Right lobe of liver (tissue), 6 donors: ENCODE data around the gene HOXC13. TPM values are rescaled to one million over a fixed set of nuclear protein-coding genes. Genes with fewer than 3 reads are reported as not detected.

Experiments
- ATAC-seq, 4 donors: fragments of 200-7000 bp; cut with Tn5 transposase; one replicate each; pipeline ENCODE4 v1.9.1; 2020; ENCODE audit warnings: mild to moderate bottlenecking in 4 of 4, moderate library complexity in 4 of 4
- DNase-seq, 3 donors: peaks; one replicate each; pipeline ENCODE4 v3.0.0-alpha.2; 2020
- H3K27ac ChIP-seq, 3 donors: fragments of 200-600 bp; one replicate each; pipeline ENCODE4 v1.8.0; 2022
- H3K27me3 ChIP-seq, 2 donors: fragments of 200-600 bp; one replicate each; pipeline ENCODE4 v1.8.0; 2022
- H3K36me3 ChIP-seq, 4 donors: fragments of 200-600 bp; sonication (generic) in 1 of 4; one replicate each; pipeline versions ENCODE4 v1.5.1 to v1.8.0; 2017 to 2022; ENCODE audit warnings: control low read depth in 1 of 4
- H3K4me1 ChIP-seq, 4 donors: fragments of 200-600 bp; sonication (generic) in 1 of 4; one replicate each; pipeline versions ENCODE4 v1.5.1 to v1.8.0; 2017 to 2022; ENCODE audit warnings: control low read depth in 1 of 4
- H3K4me3 ChIP-seq, 3 donors: fragments of 200-600 bp; one replicate each; pipeline ENCODE4 v1.8.0; 2022
- H3K9me3 ChIP-seq, 4 donors: fragments of 200-600 bp; sonication (generic) in 1 of 4; one replicate each; pipeline versions ENCODE4 v1.5.1 to v1.8.0; 2017 to 2022; ENCODE audit warnings: control low read depth in 1 of 4
- CTCF ChIP-seq, 4 donors: fragments of 200-600 bp in 3 of 4; fragments of 450-650 bp in 1 of 4; IDR thresholded peaks; one replicate each; pipeline versions ENCODE4 v1.5.1 to v1.8.0; 2016 to 2022; ENCODE audit warnings: antibody characterized with exemption in 4 of 4, mild to moderate bottlenecking in 2 of 4
- POLR2A ChIP-seq: fragments of 450-650 bp; IDR thresholded peaks from one replicate; pipeline ENCODE4 v1.6.1; 2017; ENCODE audit warnings: antibody characterized with exemption, mild to moderate bottlenecking
- WGBS: methylation state at CpG from one replicate; pipeline ENCODE4 v1.1.6; 2018; ENCODE audit warnings: low coverage, low lambda C conversion rate; ENCODE audit not compliant: insufficient coverage; ENCODE audit errors: missing lambda C conversion rate; 5-methylcytosine and 5-hydroxymethylcytosine counted together
- intact Hi-C, 2 donors: fragments of 100-400 bp; cut with DNase I; formaldehyde crosslinking; loops; one replicate each; pipeline versions ENCODE4 v1.11.2 to v1.14.1; 2022
- total RNA-seq, 6 experiments: library from RNA; depleted of rRNA in 2 of 6; stranded (reverse); fragments of >200 nt in 2 of 6; fragmentation: NEBNext Ultra II Directional in 3 of 6; extraction: Animal tissue kit (Norgen Biotek cat#: 25700) in 3 of 6; gene quantifications; one replicate each; pipeline versions ENCODE4 v1.1.0 to v1.2.4, GENCODE V29; 2016 to 2023
- donor health status: DM: no; HTN: yes; CAD: no.
- donor health status: DM: no; HTN: no; CAD: no.
- donor health status: DM: no; HTN: no; CAD: no.
- donor health status: DM: no; HTN: yes; CAD: no.
- donor health status: DM: no; HTN: yes; CAD: no.

Gene HOXC13
- total RNA-seq, 6 experiments from 2014 or later, result not detected

GRCh38 chr12:53907103-53907502, 31.5 kb upstream of the HOXC13 start:
- WGBS, result 63% methylated on average over 3 of the region's 3 CpGs
- intact Hi-C loops, result no loop called here
- TF ChIP-seq POLR2A (no peak), CTCF (IDR thresholded peaks at IDR 0.05) (no peak)
- DNase-seq, result no peak
- ATAC-seq, result no peak
- no peaks in the 10 kb centered on the region for H3K4me1 ChIP-seq
- H3K27me3 ChIP-seq, result no peaks in the 10 kb centered on the region
- no peaks in the 10 kb centered on the region for H3K9me3 ChIP-seq
- no peak overlapping the region for H3K4me3 ChIP-seq
- no peaks in the 10 kb centered on the region for H3K36me3 ChIP-seq
- H3K27ac ChIP-seq, result no peak overlapping the region

- DNase-seq (no peak), ATAC-seq (no peak)
- no peaks in the 10 kb centered on the region for H3K4me1 ChIP-seq
- H3K36me3 ChIP-seq, result no peaks in the 10 kb centered on the region
- intact Hi-C loops, result no loop called here
- H3K27ac ChIP-seq, result no peak overlapping the region
- H3K27me3 ChIP-seq, result no peaks in the 10 kb centered on the region
- no peak overlapping the region for H3K4me3 ChIP-seq
- H3K9me3 ChIP-seq, result no peaks in the 10 kb centered on the region
- 65% methylated on average over 5 of the region's 5 CpGs for WGBS
- no peak for TF ChIP-seq CTCF (IDR thresholded peaks at IDR 0.05)
- TF ChIP-seq POLR2A, result no peak
These were observed 21.6 kb upstream of the HOXC13 start for GRCh38 chr12:53916788-53917655.

- H3K27me3 ChIP-seq, result peaks cover 0 to 18% of the 10 kb centered on the region in 2 donors
- DNase-seq (no peak), ATAC-seq (no peak)
- H3K9me3 ChIP-seq, result no peaks in the 10 kb centered on the region
- no peaks in the 10 kb centered on the region for H3K4me1 ChIP-seq
- no peak overlapping the region for H3K27ac ChIP-seq
- WGBS, result 15% methylated on average over 2 of the region's 2 CpGs
- H3K36me3 ChIP-seq, result no peaks in the 10 kb centered on the region
- H3K4me3 ChIP-seq, result no peak overlapping the region
- no peak for TF ChIP-seq CTCF (IDR thresholded peaks at IDR 0.05)
- no peak for TF ChIP-seq POLR2A
- intact Hi-C loops, result no loop called here
These were observed 13.9 kb upstream of the HOXC13 start for GRCh38 chr12:53924521-53925405.

- DNase-seq (no peak), ATAC-seq (no peak)
- H3K9me3 ChIP-seq, result no peaks in the 10 kb centered on the region
- no peak overlapping the region for H3K27ac ChIP-seq
- TF ChIP-seq CTCF (IDR thresholded peaks at IDR 0.05), result no peak
- TF ChIP-seq POLR2A, result no peak
- intact Hi-C loops, result no loop called here
- WGBS, result 4% methylated on average over 37 of the region's 45 CpGs
- H3K27me3 ChIP-seq, result peaks cover 0 to 22% of the 10 kb centered on the region in 2 donors
- no peaks in the 10 kb centered on the region for H3K36me3 ChIP-seq
- no peak overlapping the region for H3K4me3 ChIP-seq
- H3K4me1 ChIP-seq, result no peaks in the 10 kb centered on the region
These were observed 11.2 kb upstream of the HOXC13 start for GRCh38 chr12:53927220-53928029.
